ENCODE measurements around the gene HYAL1. TPM values are rescaled to one million over a fixed set of nuclear protein-coding genes. Genes with fewer than 3 reads are reported as not detected.

The HYAL1 gene
- total RNA-seq, 1 donor from 2014 or later: 0.47 TPM

DNA sequence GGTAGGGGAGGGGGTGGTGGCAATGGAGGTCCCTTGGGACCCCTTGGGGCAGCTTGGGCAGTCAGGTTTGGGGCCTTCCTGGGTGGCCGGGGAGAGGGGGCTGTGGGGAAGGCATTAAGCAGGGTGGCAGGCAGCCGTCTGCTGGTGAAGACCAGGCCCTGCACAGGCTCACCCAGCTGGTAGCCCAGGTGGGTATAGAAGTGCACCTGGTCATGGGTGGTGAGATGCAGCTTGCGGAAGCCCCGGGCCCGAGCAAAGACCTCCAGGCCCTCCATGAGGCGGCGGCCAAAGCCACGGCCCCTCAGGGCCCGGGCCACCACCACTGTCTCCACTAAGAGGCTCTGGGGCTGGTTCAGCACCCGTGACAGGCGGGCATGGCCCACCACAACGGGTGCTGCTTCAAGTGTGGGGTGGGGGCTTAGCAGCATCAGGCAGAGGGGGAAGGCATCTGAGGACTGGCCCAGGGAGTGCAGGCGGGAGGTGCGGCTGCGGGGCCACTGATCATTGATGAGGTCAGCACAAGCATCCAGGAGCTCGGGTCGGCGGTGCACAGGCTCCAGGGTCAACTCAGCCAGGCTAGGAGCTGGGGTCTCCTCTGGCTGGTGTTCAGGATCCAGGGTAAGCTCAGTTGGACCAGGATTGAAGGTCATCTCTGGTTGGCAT, 6.5 kb downstream of the HYAL1 start:
- no peak overlapping the region for H3K27ac Mint-ChIP-seq
- TF ChIP-seq, protein P1, sequence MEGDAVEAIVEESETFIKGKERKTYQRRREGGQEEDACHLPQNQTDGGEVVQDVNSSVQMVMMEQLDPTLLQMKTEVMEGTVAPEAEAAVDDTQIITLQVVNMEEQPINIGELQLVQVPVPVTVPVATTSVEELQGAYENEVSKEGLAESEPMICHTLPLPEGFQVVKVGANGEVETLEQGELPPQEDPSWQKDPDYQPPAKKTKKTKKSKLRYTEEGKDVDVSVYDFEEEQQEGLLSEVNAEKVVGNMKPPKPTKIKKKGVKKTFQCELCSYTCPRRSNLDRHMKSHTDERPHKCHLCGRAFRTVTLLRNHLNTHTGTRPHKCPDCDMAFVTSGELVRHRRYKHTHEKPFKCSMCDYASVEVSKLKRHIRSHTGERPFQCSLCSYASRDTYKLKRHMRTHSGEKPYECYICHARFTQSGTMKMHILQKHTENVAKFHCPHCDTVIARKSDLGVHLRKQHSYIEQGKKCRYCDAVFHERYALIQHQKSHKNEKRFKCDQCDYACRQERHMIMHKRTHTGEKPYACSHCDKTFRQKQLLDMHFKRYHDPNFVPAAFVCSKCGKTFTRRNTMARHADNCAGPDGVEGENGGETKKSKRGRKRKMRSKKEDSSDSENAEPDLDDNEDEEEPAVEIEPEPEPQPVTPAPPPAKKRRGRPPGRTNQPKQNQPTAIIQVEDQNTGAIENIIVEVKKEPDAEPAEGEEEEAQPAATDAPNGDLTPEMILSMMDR (IDR thresholded peaks at IDR 0.05): no peak
- peaks cover 39% of the 10 kb centered on the region for H3K4me1 Mint-ChIP-seq
- H3K36me3 Mint-ChIP-seq (ENCODE audit: low read depth): peaks cover 10% of the 10 kb centered on the region
- ChIA-PET CTCF (no interaction called here), POLR2A (interaction anchor here (1.6 to 3.4 kb wide), 2 partner anchors 25 to 31 kb away, joined by 5 to 20 read pairs; partner anchors contain the start of genes HYAL2 and TUSC2)
- no peaks in the 10 kb centered on the region for H3K9me3 Mint-ChIP-seq
- intact Hi-C loops (cut with micrococcal nuclease): loop anchor here (5.0 to 10.0 kb wide), 3 partner anchors 492 to 1272 kb away; partner anchors contain the start of genes APEH, IMPDH2, INKA1 and NDUFAF3
- no peak overlapping the region for H3K4me3 Mint-ChIP-seq
- ATAC-seq (ENCODE audit: low read depth) (no peak), DNase-seq (no peak)
- H3K27me3 Mint-ChIP-seq: no peaks in the 10 kb centered on the region

DNA sequence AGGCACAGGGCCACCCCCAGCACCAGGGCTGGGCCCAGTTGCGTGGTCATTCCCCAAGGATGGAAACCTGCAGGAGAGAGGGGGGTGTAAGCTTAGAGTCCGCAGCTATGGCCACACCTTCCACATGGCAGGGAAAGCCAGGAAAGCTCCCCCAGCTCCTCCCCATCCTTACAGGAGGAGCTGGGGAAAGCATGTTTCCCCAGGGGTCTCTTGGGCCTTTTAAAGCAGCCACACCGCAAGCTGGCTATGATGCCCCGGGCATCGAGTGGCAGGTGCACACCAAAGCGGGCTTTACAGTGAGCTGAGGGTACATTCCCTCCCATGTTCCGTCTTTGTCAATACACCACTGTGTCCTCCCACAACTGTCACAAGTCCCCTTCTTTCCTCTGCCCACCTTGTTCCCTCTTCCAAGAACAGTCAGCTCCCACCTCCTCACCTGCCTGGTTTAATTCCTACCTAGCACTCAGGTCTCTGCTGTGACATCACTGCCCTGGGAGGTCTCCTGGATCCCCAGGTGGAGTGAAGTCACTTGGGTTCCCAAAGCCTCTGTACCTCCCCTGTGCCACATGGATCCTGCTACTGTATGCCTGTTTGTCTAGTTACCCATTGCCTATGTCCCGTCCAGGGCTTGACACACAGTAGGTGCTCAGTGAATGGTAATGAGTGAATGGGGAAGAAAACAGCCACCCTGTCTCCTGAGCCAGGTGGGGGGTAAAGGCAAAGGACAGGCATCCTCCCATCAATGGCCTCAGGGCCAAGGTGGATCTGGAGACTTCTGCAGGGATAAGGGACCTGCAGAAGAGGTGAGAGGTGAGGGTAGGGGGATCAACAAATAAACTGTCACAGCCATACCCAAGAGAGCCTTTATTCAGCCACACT, 7.6 kb downstream of the HYAL1 start:
- CTCF ChIA-PET: no interaction called here
- no peaks in the 10 kb centered on the region for H3K9me3 Mint-ChIP-seq
- no peak overlapping the region for H3K27ac Mint-ChIP-seq
- peaks cover 46% of the 10 kb centered on the region for H3K4me1 Mint-ChIP-seq
- intact Hi-C loops (cut with micrococcal nuclease): loop anchor here (5.0 to 10.0 kb wide), 3 partner anchors 491 to 1271 kb away; partner anchors contain the start of genes APEH, IMPDH2, INKA1 and NDUFAF3
- DNase-seq: no peak
- no peaks in the 10 kb centered on the region for H3K27me3 Mint-ChIP-seq
- H3K4me3 Mint-ChIP-seq: no peak overlapping the region
- TF ChIP-seq, protein P1 (IDR thresholded peaks at IDR 0.05): no peak
- POLR2A ChIA-PET: interaction anchor here (0.5 kb wide), 1 partner anchor 1995 kb away, joined by 3 read pairs; the partner anchor contains the start of gene NME6
- H3K36me3 Mint-ChIP-seq (ENCODE audit: low read depth): peaks cover 13% of the 10 kb centered on the region
- ATAC-seq (ENCODE audit: low read depth): no peak

DNA sequence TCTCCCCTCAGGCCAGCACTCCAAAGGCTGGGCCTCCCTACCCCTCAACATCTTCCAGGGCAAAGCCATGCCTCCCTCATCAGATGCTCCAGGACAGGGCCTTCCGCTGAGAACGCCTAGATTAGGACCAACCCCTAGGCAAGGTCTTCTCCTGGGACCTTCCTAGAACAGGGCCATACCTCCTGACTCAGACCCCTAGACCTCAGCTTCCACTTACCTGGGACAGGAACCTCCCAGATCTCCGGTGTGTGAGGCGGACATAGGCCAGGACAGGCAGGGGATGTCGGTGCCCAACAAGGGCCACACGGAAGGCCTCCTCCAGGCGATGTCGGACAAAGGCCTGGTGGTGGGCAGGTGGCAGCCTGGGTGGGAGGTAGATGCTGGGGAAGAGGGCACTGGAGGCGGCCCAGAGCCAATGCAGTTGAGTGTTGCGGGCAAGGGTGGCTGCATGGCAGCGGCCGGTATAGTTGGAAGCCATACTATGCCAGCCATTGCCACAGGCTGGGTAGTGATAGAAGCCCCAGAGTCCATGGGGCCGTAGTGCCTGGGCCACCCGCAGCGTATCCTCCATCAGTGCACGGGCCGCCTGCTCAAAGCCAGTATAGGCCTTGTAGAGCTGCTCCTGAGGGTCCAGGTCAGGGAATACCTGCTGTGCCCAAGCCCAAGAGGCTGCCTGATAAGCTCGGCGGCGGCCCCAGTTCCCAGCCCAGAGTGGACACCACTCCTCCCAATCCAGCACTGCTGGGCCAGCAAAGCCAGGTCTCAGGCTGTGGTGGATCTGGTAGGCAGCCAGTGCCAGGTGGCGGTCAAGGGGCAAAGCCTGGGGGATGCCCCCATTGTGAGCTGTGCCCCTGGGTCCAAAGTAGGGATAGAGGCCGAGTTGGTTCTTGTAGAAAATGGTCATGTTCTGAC, 8.6 kb downstream of the HYAL1 start:
- intact Hi-C loops (cut with micrococcal nuclease): loop anchor here (5.0 to 10.0 kb wide), 3 partner anchors 490 to 1270 kb away; partner anchors contain the start of genes APEH, IMPDH2, INKA1 and NDUFAF3
- ChIA-PET POLR2A (interaction anchor here (0.5 to 1.6 kb wide), 2 partner anchors 43 to 1994 kb away, joined by 3 to 5 read pairs; partner anchors contain the start of gene NME6), CTCF (no interaction called here)
- Mint-ChIP-seq H3K36me3 (ENCODE audit: low read depth) (peaks cover 21% of the 10 kb centered on the region), H3K9me3 (no peaks in the 10 kb centered on the region), H3K4me1 (peaks cover 38% of the 10 kb centered on the region), H3K27me3 (no peaks in the 10 kb centered on the region), H3K27ac (no peak overlapping the region), H3K4me3 (no peak overlapping the region)
- no peak for DNase-seq
- ATAC-seq (ENCODE audit: low read depth): no peak
- TF ChIP-seq, protein P1 (IDR thresholded peaks at IDR 0.05): no peak

DNA sequence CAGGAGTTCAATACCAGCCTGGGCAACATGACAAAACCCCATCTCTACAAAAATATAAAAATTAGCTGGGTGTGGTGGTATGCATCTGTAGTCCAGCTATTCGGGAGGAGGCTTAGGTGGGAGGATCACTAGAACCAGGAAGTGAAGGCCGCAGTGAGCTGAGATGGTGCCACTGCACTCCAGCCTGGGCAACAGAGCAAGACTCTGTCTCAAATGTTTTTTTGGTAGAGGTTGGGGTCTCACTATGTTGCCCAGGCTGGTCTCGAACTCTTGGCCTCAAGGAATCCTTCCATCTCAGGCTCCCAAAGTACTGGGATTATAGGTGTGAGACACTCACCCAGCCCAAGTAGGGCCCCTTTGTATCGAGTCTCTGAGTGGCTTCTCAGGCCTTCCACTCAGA, 9.3 kb downstream of the HYAL1 start:
- Mint-ChIP-seq H3K36me3 (ENCODE audit: low read depth) (peaks cover 26% of the 10 kb centered on the region), H3K9me3 (no peaks in the 10 kb centered on the region), H3K27me3 (no peaks in the 10 kb centered on the region), H3K27ac (no peak overlapping the region), H3K4me3 (no peak overlapping the region), H3K4me1 (peaks cover 32% of the 10 kb centered on the region)
- CTCF ChIA-PET: no interaction called here
- intact Hi-C loops (cut with micrococcal nuclease): loop anchor here (10.0 kb wide), 2 partner anchors 489 to 1269 kb away; partner anchors contain the start of genes IMPDH2, INKA1 and NDUFAF3
- TF ChIP-seq, protein P1 (IDR thresholded peaks at IDR 0.05): no peak
- DNase-seq (no peak), ATAC-seq (ENCODE audit: low read depth) (no peak)
- POLR2A ChIA-PET: interaction anchor here (1.6 kb wide), 1 partner anchor 44 kb away, joined by 5 read pairs; no protein-coding TSS in a partner anchor
